Activated CD4-positive, alpha-beta T cell treated with anti-CD3 and anti-CD28 coated beads, Interleukin-2, amount 50 U/mL, for 4 hours (primary cell): Measurements from ENCODE around the gene SPAST.
"Not testable (repeated sequence)": the region's sequence is repeated elsewhere in the genome, so short reads cannot be mapped to it uniquely, and the experiment has no call there.

Experiments
- DNase-seq, 2 experiments: peaks; one replicate each; pipeline ENCODE4 v3.0.0-alpha.2; 2020

SPAST gene

GRCh38 chr2:32128636-32129035 is 65.3 kb downstream of the SPAST start:
- DNase-seq: no peak

- no peak for DNase-seq
Observed at GRCh38 chr2:32129086-32129485, 65.7 kb downstream of the SPAST start.

GRCh38 chr2:32135409-32135808 is 72.1 kb downstream of the SPAST start:
- no peak for DNase-seq

GRCh38 chr2:32136097-32136496 is 72.7 kb downstream of the SPAST start:
- DNase-seq: no peak

GRCh38 chr2:32151544-32151943 is 88.2 kb downstream of the SPAST start:
- not testable (repeated sequence) for DNase-seq

GRCh38 chr2:32159678-32160077 is 96.3 kb downstream of the SPAST start:
- no peak for DNase-seq

GRCh38 chr2:32161296-32161695 is 97.9 kb downstream of the SPAST start:
- DNase-seq: no peak

GRCh38 chr2:32164254-32164653 is 100.9 kb downstream of the SPAST start:
- DNase-seq: not testable (repeated sequence)

- DNase-seq: not testable (repeated sequence)
Observed at GRCh38 chr2:32165027-32165347, 101.6 kb downstream of the SPAST start.

GRCh38 chr2:32166115-32166574 is 102.8 kb downstream of the SPAST start:
- no peak for DNase-seq

GRCh38 chr2:32168513-32168912 is 105.2 kb downstream of the SPAST start:
- no peak for DNase-seq

GRCh38 chr2:32172870-32173269 is 109.5 kb downstream of the SPAST start:
- DNase-seq: no peak

- DNase-seq: no peak
Observed at GRCh38 chr2:32182667-32183066, 119.3 kb downstream of the SPAST start.

- no peak for DNase-seq
Observed at GRCh38 chr2:32189011-32189410, 125.7 kb downstream of the SPAST start.

- DNase-seq: no peak
Observed at GRCh38 chr2:32192418-32192817, 129.1 kb downstream of the SPAST start.

- no peak for DNase-seq
Observed at GRCh38 chr2:32200814-32201213, 137.5 kb downstream of the SPAST start.

- not testable (repeated sequence) for DNase-seq
Observed at GRCh38 chr2:32203428-32203827, 140.1 kb downstream of the SPAST start.
